HepG2 (cell line): ENCODE measurements around the gene PFDN2. TPM values are rescaled to one million over a fixed set of nuclear protein-coding genes. Genes with fewer than 3 reads are reported as not detected.

Source experiments
- ARID4A ChIP-seq: sonication (generic); formaldehyde crosslinking; IDR thresholded peaks from 2 replicates; pipeline ENCODE4 v1.5.0; 2020; ENCODE audit warnings: mild to moderate bottlenecking, missing genetic modification reagents, borderline replicate concordance
- ARID5B ChIP-seq: IDR thresholded peaks from 2 replicates; pipeline ENCODE4 v1.4.0; 2020; ENCODE audit warnings: mild to moderate bottlenecking, missing genetic modification reagents
- CENPT ChIP-seq: sonication (generic); formaldehyde crosslinking; IDR thresholded peaks from 2 replicates; pipeline ENCODE4 v1.8.0; 2022; ENCODE audit warnings: low read depth, mild to moderate bottlenecking, moderate library complexity, missing genetic modification reagents
- GATA4 ChIP-seq: sonication (generic); IDR thresholded peaks from 2 replicates; pipeline ENCODE4 v1.6.1; 2016; ENCODE audit warnings: antibody characterized with exemption, low read depth, borderline replicate concordance
- MEIS1 ChIP-seq: sonication (generic); formaldehyde crosslinking; IDR thresholded peaks from 2 replicates; pipeline ENCODE4 v1.9.0; 2021; ENCODE audit warnings: mild to moderate bottlenecking, missing genetic modification reagents, moderate library complexity, borderline replicate concordance
- NR2F2 ChIP-seq: IDR thresholded peaks from 2 replicates; pipeline ENCODE4 v1.6.1; 2012; ENCODE audit warnings: low read depth, inconsistent platforms, borderline replicate concordance
- PHF21A ChIP-seq: sonication (generic); formaldehyde crosslinking; IDR thresholded peaks from 2 replicates; pipeline ENCODE4 v1.5.0; 2020; ENCODE audit warnings: mild to moderate bottlenecking, missing genetic modification reagents
- POLR2A ChIP-seq, 2 experiments: IDR thresholded peaks; 2 replicates each; pipeline ENCODE4 v1.6.1; 2011; ENCODE audit warnings: low read depth in 2 of 2, low read length in 2 of 2, mild to moderate bottlenecking in 1 of 2, moderate library complexity in 1 of 2; ENCODE audit not compliant: insufficient read depth in 1 of 2
- RFXAP ChIP-seq: sonication (generic); formaldehyde crosslinking; IDR thresholded peaks from 2 replicates; pipeline ENCODE4 v1.4.0; 2020; ENCODE audit warnings: missing genetic modification reagents, borderline replicate concordance
- SP4 ChIP-seq: sonication (generic); formaldehyde crosslinking; IDR thresholded peaks from 2 replicates; pipeline ENCODE4 v1.8.1; 2023; ENCODE audit warnings: mild to moderate bottlenecking, missing genetic modification reagents
- TBX3 ChIP-seq: fragments of 450-650 bp; IDR thresholded peaks from 2 replicates; pipeline ENCODE4 v1.6.1; 2017; ENCODE audit warnings: antibody characterized with exemption, mild to moderate bottlenecking, inconsistent platforms, borderline replicate concordance
- WIZ ChIP-seq: sonication (generic); formaldehyde crosslinking; IDR thresholded peaks from 2 replicates; pipeline ENCODE4 v1.5.1; 2020; ENCODE audit warnings: mild to moderate bottlenecking, missing genetic modification reagents
- ZC3H4 ChIP-seq: sonication (generic); formaldehyde crosslinking; IDR thresholded peaks from 2 replicates; pipeline ENCODE4 v1.4.0; 2020; ENCODE audit warnings: missing genetic modification reagents, borderline replicate concordance
- ZNF282 ChIP-seq: fragments of 450-650 bp; IDR thresholded peaks from 2 replicates; pipeline ENCODE4 v1.6.1; 2018; ENCODE audit not compliant: partially characterized antibody
- ZNF562 ChIP-seq: sonication (generic); formaldehyde crosslinking; IDR thresholded peaks from 2 replicates; pipeline ENCODE4 v1.8.0; 2022; ENCODE audit warnings: missing genetic modification reagents, borderline replicate concordance
- ZNF777 ChIP-seq: sonication (generic); formaldehyde crosslinking; IDR thresholded peaks from 2 replicates; pipeline ENCODE4 v1.4.0; 2020; ENCODE audit warnings: missing genetic modification reagents
- ZSCAN25 ChIP-seq: sonication (generic); formaldehyde crosslinking; IDR thresholded peaks from 2 replicates; pipeline ENCODE4 v1.8.0; 2022; ENCODE audit warnings: mild to moderate bottlenecking, missing genetic modification reagents
- ZUFSP ChIP-seq: sonication (generic); formaldehyde crosslinking; IDR thresholded peaks from 2 replicates; pipeline ENCODE4 v1.9.0; 2021; ENCODE audit warnings: missing genetic modification reagents, mild to moderate bottlenecking, borderline replicate concordance
- polyA plus RNA-seq, 8 experiments: library from polyadenylated mRNA; depleted of rRNA in 3 of 8; stranded (reverse) in 7 of 8; unstranded in 1 of 8; fragments of >200 nt; fragmentation: Illumina TruSeq in 4 of 8; extraction: Trizol in 4 of 8; gene quantifications; 2 replicates each; pipeline versions ENCODE4 v1.2.1 to v1.2.3, GENCODE V29; 2011 to 2016; ENCODE audit warnings: low read depth in 4 of 8, missing spikeins in 1 of 8, mixed read lengths in 1 of 8; ENCODE audit not compliant: insufficient read depth in 1 of 8
- total RNA-seq, 5 experiments: library from RNA; depleted of rRNA; stranded (reverse); fragments of >200 nt; fragmentation: Illumina TruSeq; extraction: Trizol; gene quantifications; 2 replicates each; pipeline ENCODE4 v1.2.3, GENCODE V29; 2016; ENCODE audit warnings: low read depth in 1 of 5

The PFDN2 gene
- total and polyA plus RNA-seq, 2 of the 13 experiments (the other 11 are each of a cell fraction or from before 2014, with no cell fraction given), result 62.6 to 63.6 TPM

- no peak for TF ChIP-seq PHF21A
- peak; percentile 37; the same call in 1 of the 2 replicates for TF ChIP-seq ZSCAN25 (CRISPR knock-in tag)
- TF ChIP-seq GATA4, result no peak
- TF ChIP-seq ZC3H4 (CRISPR knock-in tag), result no peak
- TF ChIP-seq NR2F2, result no peak
- no peak for TF ChIP-seq MEIS1 (CRISPR knock-in tag)
- TF ChIP-seq ZNF562 (CRISPR knock-in tag), result no peak
- TF ChIP-seq ZNF777 (CRISPR knock-in tag), result no peak
- TF ChIP-seq RFXAP (CRISPR knock-in tag), result no peak
- TF ChIP-seq TBX3, result no peak
- peak; percentile 56 to 59; a peak in 3 of 4 replicates for TF ChIP-seq POLR2A (IDR thresholded peaks at IDR 0.05; ENCODE audit: insufficient read depth in 1 of 2, low read depth in 2 of 2, low read length in 2 of 2)
- TF ChIP-seq ZNF282, result no peak
- TF ChIP-seq ZUFSP (CRISPR knock-in tag), result no peak
- TF ChIP-seq SP4 (CRISPR knock-in tag), result peak; percentile 87
- no peak for TF ChIP-seq WIZ (CRISPR knock-in tag)
- TF ChIP-seq ARID4A (CRISPR knock-in tag), result peak; percentile 58; the same call in 1 of the 2 replicates
- TF ChIP-seq ARID5B (CRISPR knock-in tag), result 0 out of 2 replicates have a peak, but pooled peaks have one; percentile 4
- no peak for TF ChIP-seq CENPT (CRISPR knock-in tag)
Observed at GRCh38 chr1:161159087-161159912, 41.5 kb upstream of the PFDN2 start, which contains the start of gene USP21 (continued).
